Nephron (organoid): Measurements from ENCODE around the gene ST6GALNAC3.

Experiments
- H3K27ac Mint-ChIP-seq, 3 experiments: 2 replicates each; pipeline ENCODE4 v1.8.0; 2020; ENCODE audit warnings: mixed read lengths in 3 of 3, mild to moderate bottlenecking in 2 of 3, moderate library complexity in 1 of 3
- H3K27me3 Mint-ChIP-seq: 2 replicates; pipeline ENCODE4 v1.8.0; 2021; ENCODE audit warnings: low read depth, mild to moderate bottlenecking, moderate library complexity, mixed read lengths
- H3K36me3 Mint-ChIP-seq: 2 replicates; pipeline ENCODE4 v1.8.0; 2020; ENCODE audit warnings: low read depth, mixed read lengths
- H3K4me1 Mint-ChIP-seq: 2 replicates; pipeline ENCODE4 v1.8.0; 2020; ENCODE audit warnings: mixed read lengths
- H3K4me3 Mint-ChIP-seq, 3 experiments: 2 replicates each; pipeline ENCODE4 v1.8.0; 2020; ENCODE audit warnings: mild to moderate bottlenecking in 3 of 3, mixed read lengths in 3 of 3, moderate library complexity in 2 of 3
- H3K9me3 Mint-ChIP-seq: 2 replicates; pipeline ENCODE4 v1.8.0; 2020; ENCODE audit warnings: mixed read lengths
- CTCF ChIP-seq, 3 experiments: fragments of 200-600 bp; sonication (generic); IDR thresholded peaks; one replicate each; pipeline ENCODE4 v1.5.0; 2021; ENCODE audit warnings: antibody characterized with exemption in 3 of 3; ENCODE audit not compliant: unreplicated experiment in 3 of 3

The ST6GALNAC3 gene

GRCh38 chr1:76292418-76293184 is 218.1 kb downstream of the ST6GALNAC3 start:
- no peak overlapping the region for H3K27ac Mint-ChIP-seq
- H3K4me3 Mint-ChIP-seq: no peak overlapping the region
- H3K9me3 Mint-ChIP-seq: no peaks in the 10 kb centered on the region
- TF ChIP-seq CTCF (IDR thresholded peaks at IDR 0.05; ENCODE audit: unreplicated experiment in 3 of 3): no peak
- H3K27me3 Mint-ChIP-seq: no peaks in the 10 kb centered on the region
- peaks cover 44% of the 10 kb centered on the region for H3K4me1 Mint-ChIP-seq
- no peaks in the 10 kb centered on the region for H3K36me3 Mint-ChIP-seq

GRCh38 chr1:76293831-76294230 is 219.3 kb downstream of the ST6GALNAC3 start:
- no peak for TF ChIP-seq CTCF (IDR thresholded peaks at IDR 0.05; ENCODE audit: unreplicated experiment in 3 of 3)
- Mint-ChIP-seq H3K4me1 (peaks cover 48% of the 10 kb centered on the region), H3K9me3 (no peaks in the 10 kb centered on the region), H3K36me3 (no peaks in the 10 kb centered on the region), H3K27ac (no peak overlapping the region), H3K4me3 (no peak overlapping the region), H3K27me3 (no peaks in the 10 kb centered on the region)

- no peak for TF ChIP-seq CTCF (IDR thresholded peaks at IDR 0.05; ENCODE audit: unreplicated experiment in 3 of 3)
- no peak overlapping the region for H3K4me3 Mint-ChIP-seq
- H3K4me1 Mint-ChIP-seq: peaks cover 43% of the 10 kb centered on the region
- H3K36me3 Mint-ChIP-seq: no peaks in the 10 kb centered on the region
- H3K27me3 Mint-ChIP-seq: no peaks in the 10 kb centered on the region
- no peaks in the 10 kb centered on the region for H3K9me3 Mint-ChIP-seq
- no peak overlapping the region for H3K27ac Mint-ChIP-seq
These were observed 220.1 kb downstream of the ST6GALNAC3 start for GRCh38 chr1:76294482-76295194.

GRCh38 chr1:76298399-76298798 is 223.9 kb downstream of the ST6GALNAC3 start:
- Mint-ChIP-seq H3K36me3 (no peaks in the 10 kb centered on the region), H3K4me3 (no peak overlapping the region)

GRCh38 chr1:76299036-76299435 is 224.5 kb downstream of the ST6GALNAC3 start:
- Mint-ChIP-seq H3K27ac (no peak overlapping the region), H3K4me3 (no peak overlapping the region), H3K9me3 (no peaks in the 10 kb centered on the region), H3K27me3 (no peaks in the 10 kb centered on the region), H3K4me1 (peaks cover 8% of the 10 kb centered on the region), H3K36me3 (no peaks in the 10 kb centered on the region)
- no peak for TF ChIP-seq CTCF (IDR thresholded peaks at IDR 0.05; ENCODE audit: unreplicated experiment in 3 of 3)

More at GRCh38 chr1:76298399-76298798, 223.9 kb downstream of the ST6GALNAC3 start:
- Mint-ChIP-seq H3K4me1 (peaks cover 11% of the 10 kb centered on the region), H3K27me3 (no peaks in the 10 kb centered on the region), H3K9me3 (no peaks in the 10 kb centered on the region), H3K27ac (no peak overlapping the region)
- TF ChIP-seq CTCF (IDR thresholded peaks at IDR 0.05; ENCODE audit: unreplicated experiment in 3 of 3): no peak
